ENCODE results near the gene MRPL44.

- TF ChIP-seq KDM1A (IDR thresholded peaks at IDR 0.05; ENCODE audit: borderline replicate concordance, low read length) = no peak
- TF ChIP-seq GABPA (IDR thresholded peaks at IDR 0.05; ENCODE audit: borderline replicate concordance, insufficient read depth, low read length) = no peak
- no peak for TF ChIP-seq TAF1 (IDR thresholded peaks at IDR 0.05; ENCODE audit: low read depth, low read length)
- TF ChIP-seq SIN3A (conservative IDR thresholded peaks at IDR 0.05 in 1 of 2, IDR thresholded peaks at IDR 0.05 in 1 of 2; ENCODE audit: low read depth in 1 of 2, low read length in 2 of 2) = no peak
- TF ChIP-seq RNF2 (IDR thresholded peaks at IDR 0.05; ENCODE audit: borderline replicate concordance, low read depth, low read length, missing control alignments, poor library complexity, severe bottlenecking) = no peak
Measured at GRCh38 chr2:223943135-223943534, 14.1 kb upstream of the MRPL44 start.

Measured in H1 (cell line).